ENCODE data around the gene ZNF598. TPM values are rescaled to one million over a fixed set of nuclear protein-coding genes. Genes with fewer than 3 reads are reported as not detected.

ZNF598 gene
- total and polyA plus RNA-seq, 2 of the 13 experiments (the other 11 are each of a cell fraction or from before 2014, with no cell fraction given): 13.5 to 14.2 TPM

- TF ChIP-seq ZNF746 (CRISPR knock-in tag; IDR thresholded peaks at IDR 0.05): peak; percentile 67
- TF ChIP-seq ZNF121 (CRISPR knock-in tag; IDR thresholded peaks at IDR 0.05): no peak
- TF ChIP-seq ZMAT3 (CRISPR knock-in tag; conservative IDR thresholded peaks at IDR 0.05): peak; percentile 93
- no peak for TF ChIP-seq ZNF20 (CRISPR knock-in tag; IDR thresholded peaks at IDR 0.05)
- no peak for TF ChIP-seq SETDB1 (CRISPR knock-in tag; IDR thresholded peaks at IDR 0.05; ENCODE audit: borderline replicate concordance)
- TF ChIP-seq ZNF597 (CRISPR knock-in tag; IDR thresholded peaks at IDR 0.05): no peak
- peak; percentile 99 for TF ChIP-seq HDAC1 (CRISPR knock-in tag; IDR thresholded peaks at IDR 0.05)
- TF ChIP-seq RERE (CRISPR knock-in tag; IDR thresholded peaks at IDR 0.05; ENCODE audit: low read depth): 0 out of 2 replicates have a peak, but pooled peaks have one; percentile 31
- TF ChIP-seq MAX (IDR thresholded peaks at IDR 0.05): peak; percentile 87
- 0 out of 2 replicates have a peak, but pooled peaks have one; percentile 40 for TF ChIP-seq MTERF4 (CRISPR knock-in tag; IDR thresholded peaks at IDR 0.05)
- no peak for TF ChIP-seq IRX3 (CRISPR knock-in tag; IDR thresholded peaks at IDR 0.05; ENCODE audit: borderline replicate concordance, low read depth)
- TF ChIP-seq LBX2 (CRISPR knock-in tag; IDR thresholded peaks at IDR 0.05; ENCODE audit: borderline replicate concordance): 0 out of 2 replicates have a peak, but pooled peaks have one; percentile 69
- peak; percentile 46; the same call in 1 of the 2 replicates for TF ChIP-seq ATF7 (IDR thresholded peaks at IDR 0.05)
- no peak for TF ChIP-seq ATF7 (CRISPR knock-in tag; IDR thresholded peaks at IDR 0.05)
- TF ChIP-seq ZSCAN30 (CRISPR knock-in tag; IDR thresholded peaks at IDR 0.05): no peak
- no peak for TF ChIP-seq PRPF4 (IDR thresholded peaks at IDR 0.05; ENCODE audit: low read depth, low read length, poor library complexity, severe bottlenecking)
- TF ChIP-seq ZNF512B (CRISPR knock-in tag; IDR thresholded peaks at IDR 0.05; ENCODE audit: borderline replicate concordance): no peak
- TF ChIP-seq NCOA2 (CRISPR knock-in tag; IDR thresholded peaks at IDR 0.05): 0 out of 2 replicates have a peak, but pooled peaks have one; percentile 47
Observed at GRCh38 chr16:1971796-1972489, 37.7 kb downstream of the ZNF598 start, which contains the start of gene TBL3 (continued).

All from HepG2 (cell line).